Measurements from ENCODE around the gene FOSL2.

FOSL2 gene

GRCh38 chr2:28394331-28394877 is 1.7 kb downstream of the FOSL2 start:
- peak in 5 of 56 donors; percentile 19 to 40 (median 24) for DNase-seq

- DNase-seq = peak in 1 of 56 donors; percentile 22
These were observed 2.3 kb downstream of the FOSL2 start for GRCh38 chr2:28394997-28395333.

GRCh38 chr2:28395334-28396061 is 2.8 kb downstream of the FOSL2 start:
- DNase-seq = peak in 4 of 56 donors; percentile 22 to 46 (median 40)

- no peak for DNase-seq
These were observed 4.4 kb downstream of the FOSL2 start for GRCh38 chr2:28397043-28397381.

- peak in 5 of 56 donors; percentile 16 to 54 (median 33) for DNase-seq
These were observed 5.6 kb downstream of the FOSL2 start for GRCh38 chr2:28398101-28398834.

- DNase-seq = no peak
These were observed 6.6 kb downstream of the FOSL2 start for GRCh38 chr2:28399289-28399688.

GRCh38 chr2:28399956-28400355 is 7.3 kb downstream of the FOSL2 start:
- DNase-seq = no peak

GRCh38 chr2:28400419-28400818 is 7.8 kb downstream of the FOSL2 start:
- DNase-seq = no peak

GRCh38 chr2:28400921-28401320 is 8.3 kb downstream of the FOSL2 start:
- DNase-seq = no peak

- no peak for DNase-seq
These were observed 8.8 kb downstream of the FOSL2 start for GRCh38 chr2:28401411-28401810.

- DNase-seq = no peak
These were observed 9.4 kb downstream of the FOSL2 start for GRCh38 chr2:28401948-28402550.

GRCh38 chr2:28403370-28403956 is 10.8 kb downstream of the FOSL2 start:
- no peak for DNase-seq

- no peak for DNase-seq
These were observed 11.4 kb downstream of the FOSL2 start for GRCh38 chr2:28404086-28404485.

GRCh38 chr2:28405537-28405936 is 12.9 kb downstream of the FOSL2 start:
- DNase-seq = no peak

- DNase-seq = no peak
These were observed 13.8 kb downstream of the FOSL2 start for GRCh38 chr2:28406276-28407096.

GRCh38 chr2:28407131-28407975 is 14.7 kb downstream of the FOSL2 start:
- DNase-seq = no peak

- DNase-seq = no peak
These were observed 15.5 kb downstream of the FOSL2 start for GRCh38 chr2:28407976-28408690.

GRCh38 chr2:28408764-28409599 is 16.3 kb downstream of the FOSL2 start:
- DNase-seq = no peak
